H1 (cell line): Measurements from ENCODE around the gene TMEM260. TPM values are rescaled to one million over a fixed set of nuclear protein-coding genes. Genes with fewer than 3 reads are reported as not detected.
"Not testable (repeated sequence)": the region's sequence is repeated elsewhere in the genome, so short reads cannot be mapped to it uniquely, and the experiment has no call there.

Source experiments
- CTCF ChIA-PET: fragments of 300-600 bp; sonication (Branson Sonifier 250); formaldehyde crosslinking; loops from one replicate; lab custom pipeline; 2021; ENCODE audit not compliant: partially characterized antibody; lab: Charles Lee
- POLR2A ChIA-PET: fragments of 300-600 bp; sonication (Branson Sonifier 250); formaldehyde crosslinking; loops from one replicate; lab custom pipeline; 2021; ENCODE audit warnings: inconsistent platforms; ENCODE audit not compliant: partially characterized antibody; lab: Charles Lee
- DNase-seq, 2 experiments: peaks; one replicate each; pipeline versions ENCODE4 v3.0.0 to v3.0.0-alpha.2; 2010 to 2022; ENCODE audit warnings: low spot score in 2 of 2, low read depth in 1 of 2, mixed read lengths in 1 of 2
- FAIRE-seq: peaks from 2 replicates; lab custom pipeline; 2011; peaks lifted over from hg19 to GRCh38; lab: Jason Lieb, UNC
- H2AFZ ChIP-seq: 2 replicates; pipeline ENCODE4 v1.8.1; 2012; ENCODE audit warnings: low read length, inconsistent platforms
- H2AK5ac ChIP-seq: 2 replicates; pipeline ENCODE4 v1.6.1; 2013; ENCODE audit warnings: low read depth, low read length
- H2BK120ac ChIP-seq: replicated peaks from 2 replicates; pipeline ENCODE3; 2013; ENCODE audit warnings: low read depth, low read length, inconsistent platforms
- H2BK12ac ChIP-seq: 2 replicates; pipeline ENCODE4 v1.6.1; 2013; ENCODE audit warnings: low read depth, low read length
- H2BK15ac ChIP-seq: 2 replicates; pipeline ENCODE4 v1.6.1; 2013; ENCODE audit warnings: low read length
- H2BK20ac ChIP-seq: 2 replicates; pipeline ENCODE4 v1.6.1; 2013; ENCODE audit warnings: low read length
- H2BK5ac ChIP-seq: 2 replicates; pipeline ENCODE4 v1.6.1; 2013; ENCODE audit warnings: low read depth, low read length
- H3K14ac ChIP-seq: 2 replicates; pipeline ENCODE4 v1.6.1; 2013; ENCODE audit warnings: inconsistent platforms; ENCODE audit not compliant: insufficient read length
- H3K18ac ChIP-seq: 2 replicates; pipeline ENCODE4 v1.6.1; 2013; ENCODE audit warnings: low read length; ENCODE audit errors: extremely low read depth
- H3K23ac ChIP-seq: 2 replicates; pipeline ENCODE4 v1.6.1; 2013; ENCODE audit warnings: inconsistent platforms; ENCODE audit not compliant: insufficient read length
- H3K23me2 ChIP-seq: 2 replicates; pipeline ENCODE4 v1.6.1; 2013; ENCODE audit warnings: low read depth, low read length
- H3K27ac ChIP-seq: 2 replicates; pipeline ENCODE4 v1.6.1; 2011; ENCODE audit warnings: low read depth, low read length, inconsistent platforms
- H3K27me3 ChIP-seq, 4 experiments: replicated peaks in 1 of 4; 1 replicate in 1 of 4; 2 replicates in 3 of 4; pipeline versions ENCODE4 v1.6.1 to v1.8.1; 2011 to 2013; ENCODE audit warnings: low read length in 3 of 4, mild to moderate bottlenecking in 3 of 4, inconsistent platforms in 2 of 4, mixed read lengths in 2 of 4, moderate library complexity in 1 of 4; ENCODE audit not compliant: control insufficient read depth in 3 of 4, insufficient read depth in 3 of 4; ENCODE audit errors: extremely low read depth in 1 of 4
- H3K36me3 ChIP-seq, 4 experiments: 2 replicates each; pipeline versions ENCODE4 v1.6.1 to v1.8.1; 2011 to 2013; ENCODE audit warnings: mild to moderate bottlenecking in 4 of 4, low read length in 3 of 4, moderate library complexity in 2 of 4, control low read depth in 1 of 4, inconsistent platforms in 1 of 4; ENCODE audit not compliant: insufficient read depth in 4 of 4, control insufficient read depth in 2 of 4
- H3K4ac ChIP-seq: replicated peaks from 2 replicates; pipeline ENCODE3; 2013; ENCODE audit warnings: low read length, low read depth, mixed read lengths, inconsistent platforms; ENCODE audit not compliant: insufficient read length
- H3K4me1 ChIP-seq, 4 experiments: replicated peaks in 1 of 4; 1 replicate in 1 of 4; 2 replicates in 3 of 4; pipeline versions ENCODE4 v1.6.1 to v1.8.1; 2011 to 2013; ENCODE audit warnings: low read length in 3 of 4, inconsistent platforms in 2 of 4, mixed read lengths in 1 of 4; ENCODE audit not compliant: insufficient read depth in 4 of 4, control insufficient read depth in 3 of 4
- H3K4me2 ChIP-seq, 2 experiments: 2 replicates each; pipeline versions ENCODE4 v1.6.1 to v1.8.1; 2011 to 2013; ENCODE audit warnings: low read depth in 2 of 2, low read length in 2 of 2, control low read depth in 1 of 2, inconsistent platforms in 1 of 2, mild to moderate bottlenecking in 1 of 2; ENCODE audit not compliant: insufficient read depth in 1 of 2
- H3K4me3 ChIP-seq, 4 experiments: fragments of 200-600, 300-600 bp in 1 of 4; sonication (generic), shearing (Covaris generic), sonication (Bioruptor Twin) in 1 of 4; 2 replicates each; pipeline versions ENCODE4 v1.5.1 to v1.8.1; 2011 to 2016; ENCODE audit warnings: low read length in 4 of 4, low read depth in 3 of 4, control low read depth in 2 of 4, inconsistent platforms in 2 of 4, mild to moderate bottlenecking in 2 of 4, mixed read lengths in 1 of 4, moderate library complexity in 1 of 4; ENCODE audit not compliant: insufficient read depth in 2 of 4; ENCODE audit errors: extremely low read depth in 1 of 4
- H3K56ac ChIP-seq: replicated peaks from 2 replicates; pipeline ENCODE3; 2013; ENCODE audit warnings: low read depth, mild to moderate bottlenecking, mixed read lengths, low read length, inconsistent platforms; ENCODE audit not compliant: insufficient read length
- H3K79me1 ChIP-seq: 2 replicates; pipeline ENCODE4 v1.6.1; 2013; ENCODE audit warnings: low read depth, low read length, control low read depth
- H3K79me2 ChIP-seq, 2 experiments: 2 replicates each; pipeline versions ENCODE4 v1.6.1 to v1.8.1; 2012 to 2013; ENCODE audit warnings: low read length in 2 of 2, mild to moderate bottlenecking in 2 of 2, inconsistent platforms in 1 of 2; ENCODE audit not compliant: insufficient read depth in 2 of 2, control insufficient read depth in 1 of 2
- H3K9ac ChIP-seq, 4 experiments: replicated peaks in 1 of 4; 1 replicate in 1 of 4; 2 replicates in 3 of 4; pipeline versions ENCODE4 v1.6.1 to v1.8.1; 2011 to 2013; ENCODE audit warnings: low read depth in 3 of 4, low read length in 3 of 4, control low read depth in 2 of 4, mild to moderate bottlenecking in 2 of 4, moderate library complexity in 2 of 4, inconsistent platforms in 1 of 4; ENCODE audit errors: extremely low read depth in 1 of 4
- H3K9me3 ChIP-seq, 2 experiments: 2 replicates each; pipeline versions ENCODE4 v1.6.1 to v1.8.1; 2012 to 2013; ENCODE audit warnings: mild to moderate bottlenecking in 2 of 2, moderate library complexity in 2 of 2, control low read depth in 1 of 2, inconsistent platforms in 1 of 2, low read depth in 1 of 2, low read length in 1 of 2, mixed read lengths in 1 of 2; ENCODE audit not compliant: insufficient read depth in 2 of 2
- H4K20me1 ChIP-seq, 2 experiments: replicated peaks in 1 of 2; 2 replicates each; pipeline versions ENCODE3 to v1.8.1; 2011 to 2013; ENCODE audit warnings: inconsistent platforms in 2 of 2, low read length in 2 of 2, mild to moderate bottlenecking in 1 of 2; ENCODE audit not compliant: insufficient read depth in 2 of 2, control insufficient read depth in 1 of 2
- H4K5ac ChIP-seq: 2 replicates; pipeline ENCODE4 v1.6.1; 2013; ENCODE audit warnings: low read length, low read depth, mixed read lengths, inconsistent platforms; ENCODE audit not compliant: insufficient read length
- H4K8ac ChIP-seq: 2 replicates; pipeline ENCODE4 v1.8.0; 2013; ENCODE audit warnings: mild to moderate bottlenecking, moderate library complexity, low read length, inconsistent platforms; ENCODE audit not compliant: insufficient read depth; ENCODE audit errors: extremely low read depth
- H4K91ac ChIP-seq: replicated peaks from 2 replicates; pipeline ENCODE3; 2013; ENCODE audit warnings: low read length, mixed read lengths, inconsistent platforms; ENCODE audit not compliant: insufficient read length
- WGBS, 2 experiments: shearing (Covaris generic) in 1 of 2; methylation state at CpG; one replicate each; pipeline versions ENCODE4 v1.1.6 to v1.1.7; 2013 to 2015; ENCODE audit warnings: low lambda C conversion rate in 2 of 2, mixed read lengths in 2 of 2, inconsistent platforms in 1 of 2, low coverage in 1 of 2, missing lambda C conversion rate in 1 of 2; ENCODE audit not compliant: insufficient replicate concordance in 2 of 2, insufficient coverage in 1 of 2, insufficient read length in 1 of 2; ENCODE audit errors: extremely low coverage in 1 of 2, missing lambda C conversion rate in 1 of 2; 5-methylcytosine and 5-hydroxymethylcytosine counted together
- polyA plus RNA-seq, 7 experiments: library from polyadenylated mRNA; depleted of rRNA in 3 of 7; stranded (reverse) in 5 of 7; unstranded in 2 of 7; fragments of >200 nt in 5 of 7; fragments of 200-250 nt in 2 of 7; gene quantifications; 1 replicate in 5 of 7; 2 replicates in 1 of 7; 4 replicates in 1 of 7; pipeline versions ENCODE4 v1.2.1 to v1.2.3, GENCODE V29; 2011 to 2013; ENCODE audit warnings: missing spikeins in 2 of 7, mixed read lengths in 2 of 7
- total RNA-seq: library from RNA; stranded (reverse); fragmentation: NEBNext Ultra II Directional; extraction: Animal tissue kit (Norgen Biotek cat#: 25700); gene quantifications from 2 replicates; pipeline ENCODE4 v1.2.1, GENCODE V29; 2021

TMEM260 gene
- total and polyA plus RNA-seq, 2 of the 8 experiments (the other 6 are each of a cell fraction or from before 2014, with no cell fraction given) = 14.4 to 15.2 TPM

DNA sequence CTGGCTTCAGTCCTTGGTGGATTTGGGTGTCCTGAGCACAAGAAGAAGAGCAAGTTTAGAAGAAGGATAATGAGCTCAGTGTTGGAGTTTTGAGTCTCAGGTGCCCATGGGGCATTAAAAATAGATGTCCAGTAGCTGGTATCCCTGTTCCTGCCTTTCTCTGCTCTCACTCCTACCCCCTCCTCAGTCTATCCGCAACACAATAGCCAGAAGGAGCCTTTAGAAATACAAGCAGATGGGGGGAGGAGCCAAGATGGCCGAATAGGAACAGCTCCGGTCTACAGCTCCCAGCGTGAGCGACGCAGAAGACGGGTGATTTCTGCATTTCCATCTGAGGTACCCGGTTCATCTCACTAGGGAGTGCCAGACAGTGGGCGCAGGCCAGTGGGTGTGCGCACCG, 87.7 kb downstream of the TMEM260 start:
- CTCF ChIA-PET = interaction anchor here (0.9 to 1.3 kb wide), 3 partner anchors 24 to 522 kb away, joined by 4 read pairs; no protein-coding TSS in a partner anchor

More for the DNA sequence above, 87.7 kb downstream of the TMEM260 start:
- H3K56ac ChIP-seq, DNase-seq, H3K79me2 ChIP-seq, H3K4ac ChIP-seq, H3K23me2 ChIP-seq, H3K79me1 ChIP-seq, FAIRE-seq, H3K9ac ChIP-seq, H3K27me3 ChIP-seq, H3K36me3 ChIP-seq, H3K27ac ChIP-seq, H2BK15ac ChIP-seq, H2BK5ac ChIP-seq, H3K4me1 ChIP-seq, H3K4me2 ChIP-seq, H3K23ac ChIP-seq, H4K20me1 ChIP-seq, H2AFZ ChIP-seq, H2BK20ac ChIP-seq, H3K18ac ChIP-seq, H3K14ac ChIP-seq, H4K5ac ChIP-seq, H2AK5ac ChIP-seq, H2BK12ac ChIP-seq, H4K8ac ChIP-seq: not testable (repeated sequence)
- WGBS, 2 experiments = 36% methylated on average over 5 of the region's 11 CpGs; no CpG with 5 or more reads in 1 of the 2 experiments
- Histone ChIP-seq H3K9me3 (peaks cover 6 to 11% of the 10 kb centered on the region in 2 experiments), H3K4me3 (peak overlapping the region in 1 of 4 experiments; percentile 37; a peak in 1 of 8 replicates), H2BK120ac (peak overlapping the region; percentile 52), H4K91ac (peak overlapping the region; percentile 22)
- POLR2A ChIA-PET = interaction anchor here (1.1 kb wide), 1 partner anchor 130 kb away, joined by 3 read pairs; no protein-coding TSS in a partner anchor
